Stomach (tissue), 9 donors: ENCODE results near the gene DAG1. TPM values are rescaled to one million over a fixed set of nuclear protein-coding genes. Genes with fewer than 3 reads are reported as not detected.

Experiments
- DNase-seq, 2 donors: peaks; one replicate each; pipeline versions ENCODE4 v3.0.0 to v3.0.0-alpha.2; 2013 to 2019
- H3K27ac ChIP-seq, 5 donors: fragments of 200-600 bp in 4 of 5; sonication (generic) in 4 of 5; one replicate each; pipeline ENCODE4 v1.5.1; 2013 to 2019; ENCODE audit warnings: mild to moderate bottlenecking in 1 of 5, moderate library complexity in 1 of 5
- H3K27me3 ChIP-seq, 3 donors: fragments of 200-600 bp; sonication (generic); one replicate each; pipeline ENCODE4 v1.5.1; 2017 to 2019; ENCODE audit warnings: mixed run types in 1 of 3
- H3K36me3 ChIP-seq, 4 donors: fragments of 200-600 bp; sonication (generic); 1 replicate in 3 of 4; 2 replicates in 1 of 4; pipeline ENCODE4 v1.5.1; 2016 to 2019
- H3K4me1 ChIP-seq, 4 donors: fragments of 200-600 bp; sonication (generic); one replicate each; pipeline ENCODE4 v1.5.1; 2016 to 2019
- H3K4me3 ChIP-seq, 4 donors: fragments of 200-600 bp; sonication (generic) in 3 of 4; one replicate each; pipeline ENCODE4 v1.5.1; 2016 to 2019; ENCODE audit warnings: mild to moderate bottlenecking in 1 of 4
- H3K9me3 ChIP-seq, 4 donors: fragments of 200-600 bp; sonication (generic); one replicate each; pipeline ENCODE4 v1.5.1; 2016 to 2019
- CTCF ChIP-seq, 7 experiments: fragments of 450-650 bp in 4 of 7; fragments of 200-600 bp in 3 of 7; sonication (generic) in 3 of 7; IDR thresholded peaks; one replicate each; pipeline ENCODE4 v1.5.1; 2016 to 2019; ENCODE audit warnings: antibody characterized with exemption in 7 of 7, control low read depth in 2 of 7, mild to moderate bottlenecking in 1 of 7
- EP300 ChIP-seq: sonication (generic); formaldehyde crosslinking; IDR thresholded peaks from one replicate; pipeline ENCODE4 v1.6.1; 2017; ENCODE audit warnings: antibody characterized with exemption
- POLR2A ChIP-seq, 4 donors: fragments of 450-650 bp; IDR thresholded peaks; one replicate each; pipeline ENCODE4 v1.6.1; 2016; ENCODE audit warnings: antibody characterized with exemption in 4 of 4, control low read depth in 2 of 4, mild to moderate bottlenecking in 1 of 4, moderate library complexity in 1 of 4
- POLR2AphosphoS5 ChIP-seq, 3 donors: sonication (generic); formaldehyde crosslinking; IDR thresholded peaks; one replicate each; pipeline ENCODE4 v1.6.1; 2016; ENCODE audit warnings: antibody characterized with exemption in 3 of 3
- WGBS, 5 donors: extraction: QIAGEN DNeasy Blood & Tissue Kit in 3 of 5; methylation state at CpG; one replicate each; pipeline versions ENCODE4 v1.1.5 to v1.1.7; 2013 to 2018; 5-methylcytosine and 5-hydroxymethylcytosine counted together
- intact Hi-C: fragments of 100-400 bp; cut with DNase I; formaldehyde crosslinking; loops from one replicate; pipeline ENCODE4 v1.15.1; 2023; ENCODE audit warnings: low total_unique reads
- polyA plus RNA-seq, 3 donors: library from polyadenylated mRNA; stranded (reverse); fragments of 200-250 nt; gene quantifications; one replicate each; pipeline ENCODE4 v1.2.3, GENCODE V29; 2013
- total RNA-seq, 5 donors: library from RNA; depleted of rRNA; stranded (reverse); fragments of >200 nt; gene quantifications; one replicate each; pipeline versions ENCODE4 v1.1.0 to v1.2.3, GENCODE V29; 2014 to 2016
- donor health status: healthy with polysubstance abuse.
- donor health status: Bipolar disorder and iron deficiency.
- donor health status: healthy.

Gene DAG1
- total and polyA plus RNA-seq, 8 donors, result 4.1 to 144 (median 31.4) TPM

- Histone ChIP-seq H3K27me3 (no peaks in the 10 kb centered on the region), H3K36me3 (peaks cover 18 to 37% (median 35%) of the 10 kb centered on the region in 4 donors), H3K27ac (no peak overlapping the region), H3K9me3 (no peaks in the 10 kb centered on the region), H3K4me1 (peaks cover 12 to 50% (median 21%) of the 10 kb centered on the region in 4 donors), H3K4me3 (no peak overlapping the region)
- no peak for DNase-seq
- WGBS, 5 donors, result 25 to 43% (median 32%) methylated on average over 2 of the region's 2 CpGs
- intact Hi-C loops, result no loop called here
- TF ChIP-seq EP300 (no peak), POLR2AphosphoS5 (IDR thresholded peaks at IDR 0.05) (no peak), CTCF (IDR thresholded peaks at IDR 0.05) (no peak), POLR2A (IDR thresholded peaks at IDR 0.05) (no peak)
Observed at GRCh38 chr3:49509028-49509561, 39.0 kb downstream of the DAG1 start.

- intact Hi-C loops, result no loop called here
- H3K4me1 ChIP-seq, result peaks cover 13 to 53% (median 23%) of the 10 kb centered on the region in 4 donors
- DNase-seq, result no peak
- TF ChIP-seq POLR2A (IDR thresholded peaks at IDR 0.05) (no peak), CTCF (IDR thresholded peaks at IDR 0.05) (no peak), EP300 (no peak), POLR2AphosphoS5 (IDR thresholded peaks at IDR 0.05) (no peak)
- H3K9me3 ChIP-seq, result no peaks in the 10 kb centered on the region
- H3K27ac ChIP-seq, result no peak overlapping the region
- H3K4me3 ChIP-seq, result no peak overlapping the region
- H3K36me3 ChIP-seq, result peaks cover 23 to 61% (median 57%) of the 10 kb centered on the region in 4 donors
- 68 to 90% (median 75%) methylated on average over 2 of the region's 2 CpGs for WGBS, 5 donors
- H3K27me3 ChIP-seq, result no peaks in the 10 kb centered on the region
Observed at GRCh38 chr3:49511639-49512038, 41.6 kb downstream of the DAG1 start.

DNA sequence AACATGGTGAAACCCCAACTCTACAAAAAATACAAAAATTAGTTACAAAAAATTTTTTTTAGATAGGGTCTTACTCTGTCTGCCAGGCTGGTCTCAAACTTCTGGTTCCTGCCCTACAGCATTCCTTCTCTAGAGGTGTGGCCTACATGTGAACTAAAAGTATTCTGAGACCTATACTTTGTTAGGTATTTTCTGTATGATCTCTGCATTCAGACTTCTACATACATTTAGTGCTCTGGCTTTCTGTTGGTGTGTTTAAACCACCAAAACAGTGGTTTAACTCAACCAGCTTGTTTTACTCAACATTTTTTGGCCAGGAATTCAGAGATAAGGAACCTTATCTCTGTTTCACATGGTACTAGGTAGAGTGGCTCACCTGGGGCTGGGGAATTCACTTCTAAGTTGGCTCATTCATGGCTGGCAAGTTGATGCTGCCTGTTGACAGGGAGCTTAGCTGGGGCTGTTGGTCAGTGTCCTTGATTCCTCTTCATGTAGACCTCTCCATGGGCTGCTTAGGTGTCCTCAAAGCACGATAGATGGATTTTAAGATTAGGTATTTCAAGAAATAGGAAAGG lies 42.8 kb downstream of the DAG1 start:
- WGBS, 5 donors, result 30 to 94% (median 67%) methylated on average over 1 of the region's 1 CpG
- TF ChIP-seq CTCF (IDR thresholded peaks at IDR 0.05), result no peak
- no peak for TF ChIP-seq POLR2A (IDR thresholded peaks at IDR 0.05)
- TF ChIP-seq POLR2AphosphoS5 (IDR thresholded peaks at IDR 0.05), result no peak
- TF ChIP-seq EP300, result no peak
- intact Hi-C loops, result no loop called here

DNA sequence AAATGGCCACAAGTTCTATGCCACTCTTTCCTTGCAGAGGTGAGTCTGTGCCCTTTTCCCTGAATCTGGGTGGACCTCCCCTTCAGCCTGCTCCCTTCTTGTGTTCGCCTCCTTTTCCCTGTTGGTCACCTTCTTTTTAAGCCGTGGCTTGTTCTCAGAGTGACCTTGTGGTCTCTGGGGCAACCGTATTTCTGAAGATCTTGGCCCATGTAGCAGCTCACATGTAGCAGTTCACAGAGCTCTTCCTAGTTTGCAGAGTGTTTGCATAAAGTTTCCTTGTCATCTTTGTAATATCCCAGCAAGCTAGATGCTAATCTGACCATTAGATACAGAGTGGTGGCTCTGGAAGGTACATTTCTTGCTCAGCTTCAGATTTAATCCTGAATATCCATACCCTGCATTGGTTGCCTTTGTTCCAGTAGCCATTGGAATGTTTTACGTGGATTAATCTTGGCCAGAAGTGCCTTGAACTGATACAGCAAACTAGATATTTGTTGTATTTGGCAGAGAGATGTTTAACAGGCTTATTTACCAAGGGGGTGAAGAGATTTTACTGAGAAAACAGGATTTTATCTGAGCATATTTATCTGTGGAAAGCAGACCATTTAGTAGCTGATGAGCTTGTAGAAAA lies 43.5 kb downstream of the DAG1 start:
- Histone ChIP-seq H3K36me3 (peaks cover 30 to 81% (median 75%) of the 10 kb centered on the region in 4 donors), H3K27ac (peak overlapping the region in 4 of 5 donors; percentile 42 to 66 (median 57)), H3K27me3 (no peaks in the 10 kb centered on the region), H3K4me3 (no peak overlapping the region), H3K4me1 (peaks cover 13 to 52% (median 24%) of the 10 kb centered on the region in 4 donors), H3K9me3 (no peaks in the 10 kb centered on the region)
- 31 to 54% (median 50%) methylated on average over 4 of the region's 4 CpGs for WGBS, 5 donors
- no peak for DNase-seq
- TF ChIP-seq EP300 (no peak), POLR2AphosphoS5 (IDR thresholded peaks at IDR 0.05) (no peak), POLR2A (IDR thresholded peaks at IDR 0.05) (no peak), CTCF (IDR thresholded peaks at IDR 0.05) (no peak)
- intact Hi-C loops, result no loop called here

More for the DNA sequence above, 42.8 kb downstream of the DAG1 start:
- DNase-seq, result peak in 1 of 2 donors; percentile 46
- H3K36me3 ChIP-seq, result peaks cover 30 to 73% (median 68%) of the 10 kb centered on the region in 4 donors
- no peak overlapping the region for H3K4me3 ChIP-seq
- no peaks in the 10 kb centered on the region for H3K27me3 ChIP-seq
- H3K4me1 ChIP-seq, result peaks cover 13 to 49% (median 24%) of the 10 kb centered on the region in 4 donors
- H3K27ac ChIP-seq, result peak overlapping the region; percentile 7 to 66 (median 49)
- H3K9me3 ChIP-seq, result no peaks in the 10 kb centered on the region
